Stimulated activated effector memory CD8-positive, alpha-beta T cell treated with anti-CD3 and anti-CD28 coated beads, Interleukin-12 subunit alpha, Interleukin-12 subunit beta, amount 100 ng/mL, for 72 hours (primary cell): ENCODE data around the gene UQCRFS1.
A peak's percentile ranks its signal among the peaks of the same experiment; 100 is the strongest.
"Not testable (repeated sequence)": the region's sequence is repeated elsewhere in the genome, so short reads cannot be mapped to it uniquely, and the experiment has no call there.

Experiments
- ATAC-seq: fragments of 150-1000 bp; cut with Tn5 transposase; 2 replicates; pipeline ENCODE4 v1.10.0; 2021
- DNase-seq, 2 donors: peaks; one replicate each; pipeline ENCODE4 v3.0.0; 2021 to 2022; ENCODE audit warnings: low spot score in 2 of 2
- H3K27ac Mint-ChIP-seq: one replicate; pipeline ENCODE4 v1.8.0; 2022; ENCODE audit warnings: mild to moderate bottlenecking, mixed read lengths
- H3K36me3 Mint-ChIP-seq: one replicate; pipeline ENCODE4 v1.8.0; 2022; ENCODE audit warnings: mild to moderate bottlenecking, mixed read lengths
- H3K4me1 Mint-ChIP-seq: one replicate; pipeline ENCODE4 v1.8.0; 2022; ENCODE audit warnings: mixed read lengths
- H3K4me3 Mint-ChIP-seq: one replicate; pipeline ENCODE4 v1.8.0; 2022; ENCODE audit warnings: mild to moderate bottlenecking, mixed read lengths
- H3K9me3 Mint-ChIP-seq: one replicate; pipeline ENCODE4 v1.8.0; 2022; ENCODE audit warnings: mixed read lengths

UQCRFS1 gene

GRCh38 chr19:29212648-29213573, at the start of gene UQCRFS1:
Gene UQCRFS1, minus strand, starts transcription at chr19:29213151. Its CDS starts 33 bp downstream, at chr19:29213118.
- H3K27ac Mint-ChIP-seq, result peak within 1 kb of the TSS; percentile 96
- DNase-seq, result peak; percentile 94 to 96
- peak; percentile 98 for ATAC-seq
- peaks cover 28% of the 10 kb centered on the region for H3K36me3 Mint-ChIP-seq
- peaks cover 3% of the 10 kb centered on the region for H3K9me3 Mint-ChIP-seq
- H3K4me1 Mint-ChIP-seq, result peaks cover 32% of the 10 kb centered on the region
- H3K4me3 Mint-ChIP-seq, result peak within 1 kb of the TSS; percentile 88

GRCh38 chr19:29262085-29262484, 49.1 kb upstream of the UQCRFS1 start:
- Mint-ChIP-seq H3K36me3 (no peaks in the 10 kb centered on the region), H3K4me3 (no peak overlapping the region), H3K4me1 (peaks cover 11% of the 10 kb centered on the region), H3K9me3 (no peaks in the 10 kb centered on the region), H3K27ac (no peak overlapping the region)
- no peak for ATAC-seq
- no peak for DNase-seq

- Mint-ChIP-seq H3K4me3 (no peak overlapping the region), H3K4me1 (peaks cover 11% of the 10 kb centered on the region), H3K27ac (no peak overlapping the region), H3K9me3 (no peaks in the 10 kb centered on the region), H3K36me3 (no peaks in the 10 kb centered on the region)
- peak; percentile 58 for ATAC-seq
- peak; percentile 9 to 66 for DNase-seq
These were observed 47.7 kb upstream of the UQCRFS1 start for GRCh38 chr19:29260477-29261317.

GRCh38 chr19:29259867-29260281, 46.9 kb upstream of the UQCRFS1 start:
- Mint-ChIP-seq H3K36me3 (no peaks in the 10 kb centered on the region), H3K4me3 (no peak overlapping the region), H3K27ac (no peak overlapping the region), H3K9me3 (no peaks in the 10 kb centered on the region), H3K4me1 (peaks cover 11% of the 10 kb centered on the region)
- no peak for ATAC-seq
- DNase-seq, result no peak

GRCh38 chr19:29259153-29259552, 46.2 kb upstream of the UQCRFS1 start:
- DNase-seq (no peak), ATAC-seq (no peak)
- H3K27ac Mint-ChIP-seq, result no peak overlapping the region
- H3K9me3 Mint-ChIP-seq, result no peaks in the 10 kb centered on the region
- H3K4me1 Mint-ChIP-seq, result peaks cover 11% of the 10 kb centered on the region
- no peaks in the 10 kb centered on the region for H3K36me3 Mint-ChIP-seq
- H3K4me3 Mint-ChIP-seq, result no peak overlapping the region

- ATAC-seq (no peak), DNase-seq (no peak)
- no peak overlapping the region for H3K4me3 Mint-ChIP-seq
- H3K36me3 Mint-ChIP-seq, result no peaks in the 10 kb centered on the region
- no peaks in the 10 kb centered on the region for H3K9me3 Mint-ChIP-seq
- no peak overlapping the region for H3K27ac Mint-ChIP-seq
- H3K4me1 Mint-ChIP-seq, result no peaks in the 10 kb centered on the region
These were observed 43.6 kb upstream of the UQCRFS1 start for GRCh38 chr19:29256516-29256915.

- DNase-seq (no peak), ATAC-seq (no peak)
- Mint-ChIP-seq H3K4me3 (no peak overlapping the region), H3K4me1 (no peaks in the 10 kb centered on the region), H3K9me3 (no peaks in the 10 kb centered on the region), H3K27ac (no peak overlapping the region), H3K36me3 (no peaks in the 10 kb centered on the region)
These were observed 43.0 kb upstream of the UQCRFS1 start for GRCh38 chr19:29255912-29256311.

GRCh38 chr19:29255006-29255405, 42.1 kb upstream of the UQCRFS1 start:
- no peaks in the 10 kb centered on the region for H3K36me3 Mint-ChIP-seq
- H3K4me3 Mint-ChIP-seq, result no peak overlapping the region
- no peaks in the 10 kb centered on the region for H3K9me3 Mint-ChIP-seq
- no peak overlapping the region for H3K27ac Mint-ChIP-seq
- no peak for DNase-seq
- ATAC-seq, result no peak
- no peaks in the 10 kb centered on the region for H3K4me1 Mint-ChIP-seq

- not testable (repeated sequence) for H3K9me3 Mint-ChIP-seq, H3K4me1 Mint-ChIP-seq, DNase-seq, H3K36me3 Mint-ChIP-seq, ATAC-seq, H3K4me3 Mint-ChIP-seq, H3K27ac Mint-ChIP-seq
These were observed 36.8 kb upstream of the UQCRFS1 start for GRCh38 chr19:29249798-29250197.

- no peak for ATAC-seq
- no peak for DNase-seq
- no peaks in the 10 kb centered on the region for H3K9me3 Mint-ChIP-seq
- H3K4me1 Mint-ChIP-seq, result no peaks in the 10 kb centered on the region
- no peak overlapping the region for H3K4me3 Mint-ChIP-seq
- H3K36me3 Mint-ChIP-seq, result no peaks in the 10 kb centered on the region
- no peak overlapping the region for H3K27ac Mint-ChIP-seq
These were observed 35.4 kb upstream of the UQCRFS1 start for GRCh38 chr19:29248332-29248844.

- ATAC-seq (no peak), DNase-seq (no peak)
- Mint-ChIP-seq H3K9me3 (no peaks in the 10 kb centered on the region), H3K36me3 (no peaks in the 10 kb centered on the region), H3K27ac (no peak overlapping the region), H3K4me3 (no peak overlapping the region), H3K4me1 (no peaks in the 10 kb centered on the region)
These were observed 34.9 kb upstream of the UQCRFS1 start for GRCh38 chr19:29247872-29248271.

- no peak for ATAC-seq
- Mint-ChIP-seq H3K4me3 (no peak overlapping the region), H3K4me1 (no peaks in the 10 kb centered on the region), H3K27ac (no peak overlapping the region), H3K36me3 (no peaks in the 10 kb centered on the region), H3K9me3 (no peaks in the 10 kb centered on the region)
- no peak for DNase-seq
These were observed 34.5 kb upstream of the UQCRFS1 start for GRCh38 chr19:29247471-29247870.

GRCh38 chr19:29247051-29247450, 34.1 kb upstream of the UQCRFS1 start:
- Mint-ChIP-seq H3K36me3 (no peaks in the 10 kb centered on the region), H3K9me3 (no peaks in the 10 kb centered on the region), H3K4me3 (no peak overlapping the region), H3K4me1 (no peaks in the 10 kb centered on the region), H3K27ac (no peak overlapping the region)
- DNase-seq, result no peak
- no peak for ATAC-seq

- no peak for ATAC-seq
- Mint-ChIP-seq H3K36me3 (no peaks in the 10 kb centered on the region), H3K4me3 (no peak overlapping the region), H3K4me1 (no peaks in the 10 kb centered on the region), H3K27ac (no peak overlapping the region), H3K9me3 (no peaks in the 10 kb centered on the region)
- DNase-seq, result no peak
These were observed 32.3 kb upstream of the UQCRFS1 start for GRCh38 chr19:29245215-29245614.

GRCh38 chr19:29241324-29241723, 28.4 kb upstream of the UQCRFS1 start:
- no peak overlapping the region for H3K27ac Mint-ChIP-seq
- no peak overlapping the region for H3K4me3 Mint-ChIP-seq
- no peak for DNase-seq
- no peaks in the 10 kb centered on the region for H3K36me3 Mint-ChIP-seq
- H3K9me3 Mint-ChIP-seq, result peaks cover under 1% of the 10 kb centered on the region
- ATAC-seq, result no peak
- no peaks in the 10 kb centered on the region for H3K4me1 Mint-ChIP-seq
